Prostate gland (tissue), 2 donors: ENCODE measurements around the gene AFTPH. TPM values are rescaled to one million over a fixed set of nuclear protein-coding genes. Genes with fewer than 3 reads are reported as not detected.
A peak's percentile ranks its signal among the peaks of the same experiment; 100 is the strongest.

Experiments used
- DNase-seq: peaks from one replicate; pipeline ENCODE4 v3.0.0-alpha.2; 2019; ENCODE audit warnings: low spot score
- H3K27ac ChIP-seq, 2 donors: fragments of 200-600 bp; sonication (generic); 2 replicates each; pipeline ENCODE4 v1.5.1; 2017 to 2019
- H3K27me3 ChIP-seq: fragments of 200-600 bp; sonication (generic); replicated peaks from 2 replicates; pipeline ENCODE4 v1.5.1; 2019; ENCODE audit not compliant: insufficient read depth
- H3K36me3 ChIP-seq, 2 donors: fragments of 200-600 bp; sonication (generic); 1 replicate in 1 of 2; 2 replicates in 1 of 2; pipeline versions ENCODE4 v1.5.1 to v1.8.1; 2017 to 2019
- H3K4me1 ChIP-seq: fragments of 200-600 bp; sonication (generic); replicated peaks from 2 replicates; pipeline ENCODE4 v1.5.1; 2019
- H3K4me3 ChIP-seq, 2 donors: fragments of 200-600 bp; sonication (generic); 2 replicates each; pipeline ENCODE4 v1.5.1; 2017 to 2019
- H3K9me3 ChIP-seq: fragments of 200-600 bp; sonication (generic); 2 replicates; pipeline ENCODE4 v1.5.1; 2017
- POLR2A ChIP-seq: fragments of 450-650 bp; IDR thresholded peaks from one replicate; pipeline ENCODE4 v1.6.1; 2016; ENCODE audit warnings: antibody characterized with exemption, mild to moderate bottlenecking
- POLR2AphosphoS5 ChIP-seq: sonication (generic); formaldehyde crosslinking; IDR thresholded peaks from one replicate; pipeline ENCODE4 v1.6.1; 2017; ENCODE audit warnings: antibody characterized with exemption
- WGBS: methylation state at CpG from one replicate; pipeline ENCODE4 v1.1.5; 2018; 5-methylcytosine and 5-hydroxymethylcytosine counted together
- intact Hi-C: fragments of 100-400 bp; cut with DNase I; formaldehyde crosslinking; loops from one replicate; pipeline ENCODE4 v1.14.2; 2022
- total RNA-seq, 2 donors: library from RNA; depleted of rRNA; stranded (reverse); fragments of >200 nt; gene quantifications; one replicate each; pipeline ENCODE4 v1.1.0, GENCODE V29; 2016
- TF ChIP-seq, protein P1 (sequence below), 4 experiments: fragments of 200-600 bp in 2 of 4; fragments of 450-650 bp in 2 of 4; sonication (generic) in 2 of 4; IDR thresholded peaks; 1 replicate in 3 of 4; 2 replicates in 1 of 4; pipeline ENCODE4 v1.5.1; 2016 to 2019; ENCODE audit warnings: antibody characterized with exemption in 4 of 4, mild to moderate bottlenecking in 2 of 4, moderate library complexity in 2 of 4

Gene AFTPH
- total RNA-seq, 2 donors from 2014 or later = 61.3 to 68.1 TPM

DNA sequence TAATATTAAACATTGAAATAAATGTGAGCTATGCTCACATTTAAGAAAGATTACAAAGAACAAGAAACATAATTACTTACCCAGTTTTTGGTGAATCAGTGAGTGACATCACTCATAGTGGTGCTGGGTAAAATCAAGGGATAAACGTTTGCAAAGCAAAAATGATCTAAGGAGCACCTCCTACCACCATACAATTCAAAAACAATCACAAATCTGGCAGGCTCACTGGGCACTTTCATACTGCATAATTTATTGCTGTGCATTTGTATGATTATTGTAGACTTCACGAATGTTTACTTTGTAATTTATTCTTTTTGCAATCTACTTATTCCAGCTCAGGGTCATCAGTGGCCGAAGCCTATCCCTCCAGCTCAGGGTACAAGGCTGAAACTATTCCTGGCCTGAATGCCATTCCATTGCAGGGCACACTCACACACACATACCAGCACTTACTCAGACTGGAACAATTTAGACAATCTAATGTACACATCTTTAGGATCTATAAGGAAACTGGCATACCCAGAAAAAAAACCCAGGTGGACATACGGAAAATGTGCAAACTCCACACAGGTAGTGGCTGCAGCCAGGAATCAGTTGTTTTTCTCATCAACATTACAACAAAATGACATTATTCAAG lies 34.4 kb downstream of the AFTPH start:
- no peaks in the 10 kb centered on the region for H3K36me3 ChIP-seq
- WGBS = 76% methylated on average over 4 of the region's 4 CpGs
- no peaks in the 10 kb centered on the region for H3K9me3 ChIP-seq
- no peaks in the 10 kb centered on the region for H3K4me1 ChIP-seq
- H3K4me3 ChIP-seq = no peak overlapping the region
- intact Hi-C loops = no loop called here
- TF ChIP-seq POLR2A (no peak), POLR2AphosphoS5 (no peak)
- TF ChIP-seq, protein P1, sequence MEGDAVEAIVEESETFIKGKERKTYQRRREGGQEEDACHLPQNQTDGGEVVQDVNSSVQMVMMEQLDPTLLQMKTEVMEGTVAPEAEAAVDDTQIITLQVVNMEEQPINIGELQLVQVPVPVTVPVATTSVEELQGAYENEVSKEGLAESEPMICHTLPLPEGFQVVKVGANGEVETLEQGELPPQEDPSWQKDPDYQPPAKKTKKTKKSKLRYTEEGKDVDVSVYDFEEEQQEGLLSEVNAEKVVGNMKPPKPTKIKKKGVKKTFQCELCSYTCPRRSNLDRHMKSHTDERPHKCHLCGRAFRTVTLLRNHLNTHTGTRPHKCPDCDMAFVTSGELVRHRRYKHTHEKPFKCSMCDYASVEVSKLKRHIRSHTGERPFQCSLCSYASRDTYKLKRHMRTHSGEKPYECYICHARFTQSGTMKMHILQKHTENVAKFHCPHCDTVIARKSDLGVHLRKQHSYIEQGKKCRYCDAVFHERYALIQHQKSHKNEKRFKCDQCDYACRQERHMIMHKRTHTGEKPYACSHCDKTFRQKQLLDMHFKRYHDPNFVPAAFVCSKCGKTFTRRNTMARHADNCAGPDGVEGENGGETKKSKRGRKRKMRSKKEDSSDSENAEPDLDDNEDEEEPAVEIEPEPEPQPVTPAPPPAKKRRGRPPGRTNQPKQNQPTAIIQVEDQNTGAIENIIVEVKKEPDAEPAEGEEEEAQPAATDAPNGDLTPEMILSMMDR (IDR thresholded peaks at IDR 0.05) = no peak
- no peaks in the 10 kb centered on the region for H3K27me3 ChIP-seq
- no peak overlapping the region for H3K27ac ChIP-seq
- no peak for DNase-seq

DNA sequence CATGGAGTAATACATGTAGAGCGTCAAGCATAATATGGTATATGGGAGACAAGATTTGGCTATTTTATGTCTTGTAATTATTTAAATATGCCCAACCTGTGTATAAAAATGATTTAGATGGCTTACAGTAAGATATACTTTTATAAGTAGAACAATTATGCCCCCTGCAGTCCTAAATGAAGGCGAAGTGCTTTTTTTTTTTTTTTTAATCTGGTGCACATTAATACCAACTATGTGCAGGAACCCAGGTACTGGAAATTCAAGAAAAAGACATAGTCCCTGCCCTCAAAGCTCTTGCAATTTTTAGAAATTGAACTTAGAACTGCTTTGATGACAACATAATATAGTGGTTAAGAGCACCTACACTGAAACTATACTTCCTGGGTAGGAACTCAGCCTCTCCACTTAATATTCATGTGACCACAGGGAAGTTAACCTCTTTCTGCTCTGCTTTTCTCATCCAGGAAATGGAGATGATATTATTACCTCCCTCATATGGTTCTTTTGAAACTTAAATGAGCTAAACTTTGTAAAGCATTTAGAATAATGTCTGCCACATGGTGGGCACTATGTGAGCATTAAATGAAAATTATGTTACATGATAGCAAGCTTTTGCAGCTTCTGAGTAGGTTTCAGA lies 38.1 kb downstream of the AFTPH start:
- no peaks in the 10 kb centered on the region for H3K4me1 ChIP-seq
- no peaks in the 10 kb centered on the region for H3K9me3 ChIP-seq
- no peak overlapping the region for H3K27ac ChIP-seq
- no peak for TF ChIP-seq POLR2AphosphoS5
- TF ChIP-seq, protein P1 (IDR thresholded peaks at IDR 0.05) = peak in 3 of 4 experiments; percentile 3 to 44 (median 43)
- H3K4me3 ChIP-seq = no peak overlapping the region
- DNase-seq = no peak
- intact Hi-C loops = loop anchor here (5.0 kb wide), 1 partner anchor 230 kb away; no protein-coding TSS in a partner anchor
- no peaks in the 10 kb centered on the region for H3K36me3 ChIP-seq
- H3K27me3 ChIP-seq = no peaks in the 10 kb centered on the region
- 81% methylated on average over 2 of the region's 2 CpGs for WGBS

DNA sequence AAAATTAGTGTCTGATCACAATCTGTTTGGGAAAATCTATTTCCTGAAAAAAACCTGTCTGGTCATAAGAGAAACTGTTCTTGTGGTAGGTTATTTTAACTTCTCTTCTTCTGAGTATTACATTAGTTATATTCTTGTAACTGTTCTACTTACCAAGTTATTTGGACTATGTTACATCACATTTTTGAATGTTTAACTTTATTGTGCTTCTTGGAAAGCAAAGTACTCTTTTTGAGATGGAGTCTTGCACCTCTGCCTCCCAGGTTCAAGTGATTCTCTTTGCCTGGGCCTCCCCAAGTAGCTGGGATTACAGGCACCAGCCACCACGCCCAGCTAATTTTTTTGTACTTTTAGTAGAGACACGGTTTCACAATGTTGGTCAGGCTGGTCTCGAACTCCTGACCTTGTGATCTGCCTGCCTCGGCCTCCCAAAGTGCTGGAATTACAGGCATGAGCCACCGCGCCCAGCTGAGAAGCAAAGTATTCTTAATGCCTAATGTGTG lies 39.4 kb downstream of the AFTPH start:
- Histone ChIP-seq H3K27me3 (no peaks in the 10 kb centered on the region), H3K4me3 (no peak overlapping the region), H3K4me1 (no peaks in the 10 kb centered on the region), H3K9me3 (no peaks in the 10 kb centered on the region), H3K27ac (no peak overlapping the region), H3K36me3 (no peaks in the 10 kb centered on the region)
- intact Hi-C loops = loop anchor here (5.0 kb wide), 1 partner anchor 231 kb away; no protein-coding TSS in a partner anchor
- DNase-seq = no peak
- WGBS = 89% methylated on average over 6 of the region's 6 CpGs
- no peak for TF ChIP-seq POLR2AphosphoS5
- TF ChIP-seq POLR2A = no peak
- TF ChIP-seq, protein P1 (IDR thresholded peaks at IDR 0.05) = no peak

DNA sequence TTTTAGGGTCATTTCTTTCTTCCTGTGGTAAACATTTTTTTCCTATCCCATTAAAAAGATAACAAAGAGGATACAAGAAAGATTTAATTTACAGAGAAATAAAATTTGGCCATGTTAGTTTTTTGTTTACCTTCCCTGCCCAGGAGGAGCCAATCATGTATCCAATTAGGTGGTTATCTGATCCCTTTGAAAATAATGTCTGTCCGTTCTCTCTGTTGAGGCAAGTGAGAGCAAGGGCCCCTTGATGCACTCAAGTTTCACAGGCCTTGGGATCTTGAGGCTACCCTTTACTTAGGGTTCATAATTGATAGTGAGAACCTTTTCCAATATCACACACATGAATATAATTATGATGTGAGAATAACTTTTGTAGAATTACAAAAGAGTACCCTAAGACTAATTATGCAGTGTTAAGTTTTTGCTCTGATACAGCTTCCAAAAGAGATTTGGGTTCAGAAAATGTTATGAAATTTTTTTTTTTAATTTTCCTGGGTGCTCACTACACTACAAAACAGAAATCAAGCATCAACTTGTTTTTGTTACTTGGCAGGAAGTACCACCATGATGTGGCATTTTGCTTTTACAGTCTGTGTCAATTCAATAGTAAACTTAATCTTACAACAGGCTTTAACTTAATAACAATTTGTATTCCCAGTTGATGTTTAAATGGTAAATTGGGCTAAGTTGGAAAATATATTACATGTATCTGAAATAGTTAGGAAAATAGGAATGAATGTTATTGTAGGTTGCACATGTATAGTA lies 42.0 kb downstream of the AFTPH start:
- DNase-seq = no peak
- Histone ChIP-seq H3K36me3 (no peaks in the 10 kb centered on the region), H3K9me3 (no peaks in the 10 kb centered on the region), H3K27me3 (no peaks in the 10 kb centered on the region), H3K27ac (no peak overlapping the region), H3K4me1 (no peaks in the 10 kb centered on the region), H3K4me3 (no peak overlapping the region)
- intact Hi-C loops = no loop called here
- 48% methylated on average over 1 of the region's 1 CpG for WGBS
- TF ChIP-seq, protein P1 (IDR thresholded peaks at IDR 0.05) = no peak
- TF ChIP-seq POLR2A (no peak), POLR2AphosphoS5 (no peak)
